Smooth muscle cell (in vitro differentiated cells): ENCODE measurements around the gene HOXB5. TPM values are rescaled to one million over a fixed set of nuclear protein-coding genes. Genes with fewer than 3 reads are reported as not detected.

Source experiments
- DNase-seq: peaks from one replicate; lab custom pipeline; 2025; ENCODE audit not compliant: unreplicated experiment; lab: John Stamatoyannopoulos, UW
- H2AFZ ChIP-seq: fragments of 200-600 bp; sonication (generic); 2 replicates; pipeline ENCODE4 v1.6.0; 2016; ENCODE audit warnings: antibody characterized with exemption, low read depth, mild to moderate bottlenecking
- H3F3A ChIP-seq: fragments of 200-600 bp; sonication (generic); 2 replicates; pipeline ENCODE4 v1.6.0; 2017; ENCODE audit warnings: antibody characterized with exemption, low read depth
- H3K27ac ChIP-seq: fragments of 200-600 bp; sonication (generic); 2 replicates; pipeline ENCODE4 v1.5.1; 2016; ENCODE audit warnings: low read depth, mild to moderate bottlenecking
- H3K27me3 ChIP-seq: fragments of 200-600 bp; sonication (generic); 2 replicates; pipeline ENCODE4 v1.6.1; 2016; ENCODE audit warnings: low read depth, mild to moderate bottlenecking
- H3K36me3 ChIP-seq: fragments of 200-600 bp; sonication (generic); 2 replicates; pipeline ENCODE4 v1.5.1; 2016; ENCODE audit warnings: low read depth
- H3K4me1 ChIP-seq: fragments of 200-600 bp; sonication (generic); 2 replicates; pipeline ENCODE4 v1.5.1; 2016; ENCODE audit warnings: low read depth
- H3K4me2 ChIP-seq: fragments of 200-600 bp; sonication (generic); 2 replicates; pipeline ENCODE4 v1.6.0; 2016; ENCODE audit warnings: mild to moderate bottlenecking
- H3K4me3 ChIP-seq: fragments of 200-600 bp; sonication (generic); 2 replicates; pipeline ENCODE4 v1.5.1; 2016; ENCODE audit warnings: mild to moderate bottlenecking
- H3K79me2 ChIP-seq: fragments of 200-600 bp; sonication (generic); 2 replicates; pipeline ENCODE4 v1.6.0; 2016; ENCODE audit warnings: low read depth, mild to moderate bottlenecking
- H3K9ac ChIP-seq: fragments of 200-600 bp; sonication (generic); 2 replicates; pipeline ENCODE4 v1.6.0; 2016; ENCODE audit warnings: low read depth
- H3K9me3 ChIP-seq: fragments of 200-600 bp; sonication (generic); replicated peaks from 2 replicates; pipeline ENCODE4 v1.5.1; 2016; ENCODE audit warnings: low read depth
- H4K20me1 ChIP-seq: fragments of 200-600 bp; sonication (generic); 2 replicates; pipeline ENCODE4 v1.6.0; 2016; ENCODE audit warnings: low read depth
- WGBS: methylation state at CpG from one replicate; pipeline ENCODE4 v1.1.7; 2016; ENCODE audit warnings: low lambda C conversion rate; 5-methylcytosine and 5-hydroxymethylcytosine counted together
- polyA plus RNA-seq: library from polyadenylated mRNA; unstranded; fragments of >200 nt; fragmentation: Nextera tagmentation; extraction: Ambion mirVana; gene quantifications from 2 replicates; pipeline ENCODE4 v1.2.1, GENCODE V29; 2016
- total RNA-seq: library from RNA; depleted of rRNA; stranded (reverse); fragments of >200 nt; gene quantifications from 2 replicates; pipeline ENCODE4 v1.2.3, GENCODE V29; 2014
- TF ChIP-seq, protein P1 (sequence below): fragments of 200-600 bp; sonication (generic); IDR thresholded peaks from 2 replicates; pipeline ENCODE4 v1.5.1; 2017; ENCODE audit warnings: borderline replicate concordance, mild to moderate bottlenecking, antibody characterized with exemption; ENCODE audit not compliant: insufficient read depth, poor library complexity, severe bottlenecking

Gene HOXB5
- total and polyA plus RNA-seq, 2 experiments from 2014 or later, result 0.49 to 1.8 TPM

GRCh38 chr17:48579471-48579759 lies 14.2 kb downstream of the HOXB5 start:
- H3F3A ChIP-seq, result no peaks in the 10 kb centered on the region
- 34% methylated on average over 7 of the region's 7 CpGs for WGBS
- H3K79me2 ChIP-seq, result peaks cover 67% of the 10 kb centered on the region
- TF ChIP-seq, protein P1, sequence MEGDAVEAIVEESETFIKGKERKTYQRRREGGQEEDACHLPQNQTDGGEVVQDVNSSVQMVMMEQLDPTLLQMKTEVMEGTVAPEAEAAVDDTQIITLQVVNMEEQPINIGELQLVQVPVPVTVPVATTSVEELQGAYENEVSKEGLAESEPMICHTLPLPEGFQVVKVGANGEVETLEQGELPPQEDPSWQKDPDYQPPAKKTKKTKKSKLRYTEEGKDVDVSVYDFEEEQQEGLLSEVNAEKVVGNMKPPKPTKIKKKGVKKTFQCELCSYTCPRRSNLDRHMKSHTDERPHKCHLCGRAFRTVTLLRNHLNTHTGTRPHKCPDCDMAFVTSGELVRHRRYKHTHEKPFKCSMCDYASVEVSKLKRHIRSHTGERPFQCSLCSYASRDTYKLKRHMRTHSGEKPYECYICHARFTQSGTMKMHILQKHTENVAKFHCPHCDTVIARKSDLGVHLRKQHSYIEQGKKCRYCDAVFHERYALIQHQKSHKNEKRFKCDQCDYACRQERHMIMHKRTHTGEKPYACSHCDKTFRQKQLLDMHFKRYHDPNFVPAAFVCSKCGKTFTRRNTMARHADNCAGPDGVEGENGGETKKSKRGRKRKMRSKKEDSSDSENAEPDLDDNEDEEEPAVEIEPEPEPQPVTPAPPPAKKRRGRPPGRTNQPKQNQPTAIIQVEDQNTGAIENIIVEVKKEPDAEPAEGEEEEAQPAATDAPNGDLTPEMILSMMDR, result no peak
- peaks cover 97% of the 10 kb centered on the region for H4K20me1 ChIP-seq
- peak overlapping the region; percentile 53 for H3K4me3 ChIP-seq
- H3K27ac ChIP-seq, result no peak overlapping the region
- peak overlapping the region; percentile 90 for H3K4me2 ChIP-seq
- DNase-seq, result no peak
- H3K9ac ChIP-seq, result no peak overlapping the region
- no peaks in the 10 kb centered on the region for H3K36me3 ChIP-seq
- H3K27me3 ChIP-seq, result peaks cover 90% of the 10 kb centered on the region
- H3K9me3 ChIP-seq, result no peaks in the 10 kb centered on the region
- H2AFZ ChIP-seq, result no peak overlapping the region
- peaks cover 7% of the 10 kb centered on the region for H3K4me1 ChIP-seq

DNA sequence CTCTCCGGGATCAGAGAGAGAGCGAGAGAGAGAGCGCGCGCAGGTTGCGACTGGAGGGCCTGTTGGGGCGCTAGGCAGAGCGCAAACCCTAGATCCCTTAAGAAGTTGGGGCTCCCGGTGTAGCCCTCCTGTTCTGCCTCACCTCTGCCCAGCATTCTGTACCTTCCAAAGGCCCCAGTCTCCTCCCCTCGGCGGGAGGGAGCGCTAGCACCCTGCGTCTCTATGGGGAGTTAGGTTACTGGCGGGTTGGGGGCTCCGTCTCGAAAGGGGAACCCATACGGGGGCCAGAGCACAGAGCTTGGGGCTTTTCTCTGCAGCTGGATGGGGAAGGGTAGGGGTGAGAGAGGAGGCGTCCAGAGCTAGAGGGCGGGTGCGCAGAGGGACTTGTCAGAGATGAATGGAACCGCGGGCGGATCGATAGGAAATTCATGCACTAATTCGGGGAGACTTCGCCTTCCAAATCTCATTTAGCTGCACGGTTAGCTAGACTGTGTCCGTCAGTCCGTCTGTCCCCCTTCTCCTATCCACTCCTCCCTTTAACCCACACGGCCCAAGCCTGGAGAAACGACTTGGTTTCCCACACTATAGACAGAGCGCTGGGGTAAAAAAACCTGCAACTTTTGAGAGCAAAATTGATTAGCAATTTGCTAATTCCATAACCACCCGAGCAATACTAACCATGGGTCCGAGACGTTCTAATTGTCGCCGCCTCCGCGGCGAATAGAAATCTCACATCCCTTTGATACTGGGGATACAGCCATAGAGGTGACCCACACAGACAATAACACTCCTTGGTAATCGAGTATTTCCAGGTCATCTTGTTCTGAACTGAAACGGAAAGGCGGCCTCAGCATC lies 14.7 kb downstream of the HOXB5 start:
- peaks cover 7% of the 10 kb centered on the region for H3K4me1 ChIP-seq
- TF ChIP-seq, protein P1, result no peak
- H3K27me3 ChIP-seq, result peaks cover 90% of the 10 kb centered on the region
- peak overlapping the region; percentile 90 for H3K4me2 ChIP-seq
- peaks cover 97% of the 10 kb centered on the region for H4K20me1 ChIP-seq
- DNase-seq, result no peak
- H3K27ac ChIP-seq, result no peak overlapping the region
- peak overlapping the region; percentile 53 for H3K4me3 ChIP-seq
- H3F3A ChIP-seq, result no peaks in the 10 kb centered on the region
- H3K79me2 ChIP-seq, result peaks cover 61% of the 10 kb centered on the region
- H2AFZ ChIP-seq, result no peak overlapping the region
- 12% methylated on average over 37 of the region's 43 CpGs for WGBS
- H3K9me3 ChIP-seq, result no peaks in the 10 kb centered on the region
- no peaks in the 10 kb centered on the region for H3K36me3 ChIP-seq
- no peak overlapping the region for H3K9ac ChIP-seq

DNA sequence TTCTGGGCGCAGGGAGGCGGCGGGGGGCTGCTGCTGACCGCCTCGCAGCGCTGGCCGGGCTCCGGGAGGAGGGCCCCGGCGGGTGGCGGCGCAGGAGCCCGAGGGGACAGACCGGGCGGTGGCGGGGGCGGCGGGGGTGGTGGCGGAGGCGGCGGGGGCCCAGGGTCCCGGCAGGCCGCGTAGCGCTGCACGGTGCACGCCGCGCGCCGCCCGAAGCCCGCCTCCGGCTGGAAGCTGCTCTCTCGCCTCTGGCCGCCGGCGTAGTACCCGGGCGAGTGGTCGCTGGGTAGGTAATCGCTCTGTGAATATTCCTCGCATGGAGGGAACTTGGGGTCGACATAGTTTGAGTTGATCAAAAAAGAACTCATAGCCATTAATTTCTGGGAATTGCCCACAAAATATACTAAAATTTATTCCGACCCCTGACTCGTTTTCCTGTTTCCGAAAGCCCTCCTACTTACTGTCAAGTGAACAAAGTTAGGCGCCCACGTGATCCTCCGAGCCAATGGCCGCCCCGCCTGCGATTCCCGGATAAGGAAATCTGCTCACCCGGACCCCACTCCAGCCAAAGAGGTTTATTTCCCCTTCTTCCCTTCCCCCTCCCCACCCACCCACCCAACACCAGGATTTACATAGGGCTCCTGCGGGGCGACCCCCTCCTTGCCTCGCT lies 15.5 kb downstream of the HOXB5 start, which contains the start of gene HOXB4:
Gene HOXB4, minus strand, starts transcription at position 405 of the 670 bp plus-strand sequence. Its CDS starts 31 bp downstream, at position 374.
- 4% methylated on average over 17 of the region's 58 CpGs for WGBS
- H3K4me1 ChIP-seq, result peaks cover 7% of the 10 kb centered on the region
- no peaks in the 10 kb centered on the region for H3K36me3 ChIP-seq
- H3K27ac ChIP-seq, result no peak within 1 kb of the TSS
- H3K9ac ChIP-seq, result no peak within 1 kb of the TSS
- DNase-seq, result no peak
- no peaks in the 10 kb centered on the region for H3F3A ChIP-seq
- no peaks in the 10 kb centered on the region for H3K9me3 ChIP-seq
- peaks cover 97% of the 10 kb centered on the region for H4K20me1 ChIP-seq
- H3K79me2 ChIP-seq, result peaks cover 53% of the 10 kb centered on the region
- H2AFZ ChIP-seq, result no peak within 1 kb of the TSS
- H3K27me3 ChIP-seq, result peaks cover 90% of the 10 kb centered on the region
- H3K4me2 ChIP-seq, result peak within 1 kb of the TSS; percentile 90
- TF ChIP-seq, protein P1, result no peak
- H3K4me3 ChIP-seq, result peak within 1 kb of the TSS; percentile 53
